ENCODE measurements around the gene MAPK10. TPM values are rescaled to one million over a fixed set of nuclear protein-coding genes. Genes with fewer than 3 reads are reported as not detected.

MAPK10 gene
- total RNA-seq, 4 donors from 2014 or later = 1.7 to 8.6 (median 4.4) TPM

DNA sequence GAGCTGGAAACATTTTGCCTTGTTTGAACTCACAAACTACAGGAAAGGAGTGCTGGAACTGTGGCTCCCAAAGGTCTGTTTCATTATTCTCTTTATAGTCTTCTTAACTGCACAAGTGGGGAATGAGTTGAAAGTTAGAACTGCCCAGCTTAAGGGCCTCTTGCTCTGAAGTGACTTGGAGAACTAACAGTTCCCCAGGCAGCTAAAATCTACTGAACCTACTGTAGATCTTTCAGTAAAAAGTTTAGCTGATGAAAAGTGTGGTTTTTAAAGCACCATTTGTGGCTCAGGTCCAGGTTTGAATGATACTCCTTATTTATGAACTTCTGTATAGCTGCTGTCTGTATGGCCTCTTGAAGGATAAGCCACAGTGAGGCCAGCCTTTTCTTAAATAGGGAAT, 353.8 kb downstream of the MAPK10 start:
- Histone ChIP-seq H3K4me1 (peaks cover 0 to 1% (median 0%) of the 10 kb centered on the region in 3 donors), H3K9me3 (no peaks in the 10 kb centered on the region), H3K4me3 (no peak overlapping the region), H3K27ac (no peak overlapping the region), H3K27me3 (no peaks in the 10 kb centered on the region), H3K36me3 (no peaks in the 10 kb centered on the region)
- DNase-seq = no peak
- intact Hi-C loops (cut with DNase I) = no loop called here
- TF ChIP-seq POLR2A (IDR thresholded peaks at IDR 0.05) = no peak
- TF ChIP-seq, protein P1, sequence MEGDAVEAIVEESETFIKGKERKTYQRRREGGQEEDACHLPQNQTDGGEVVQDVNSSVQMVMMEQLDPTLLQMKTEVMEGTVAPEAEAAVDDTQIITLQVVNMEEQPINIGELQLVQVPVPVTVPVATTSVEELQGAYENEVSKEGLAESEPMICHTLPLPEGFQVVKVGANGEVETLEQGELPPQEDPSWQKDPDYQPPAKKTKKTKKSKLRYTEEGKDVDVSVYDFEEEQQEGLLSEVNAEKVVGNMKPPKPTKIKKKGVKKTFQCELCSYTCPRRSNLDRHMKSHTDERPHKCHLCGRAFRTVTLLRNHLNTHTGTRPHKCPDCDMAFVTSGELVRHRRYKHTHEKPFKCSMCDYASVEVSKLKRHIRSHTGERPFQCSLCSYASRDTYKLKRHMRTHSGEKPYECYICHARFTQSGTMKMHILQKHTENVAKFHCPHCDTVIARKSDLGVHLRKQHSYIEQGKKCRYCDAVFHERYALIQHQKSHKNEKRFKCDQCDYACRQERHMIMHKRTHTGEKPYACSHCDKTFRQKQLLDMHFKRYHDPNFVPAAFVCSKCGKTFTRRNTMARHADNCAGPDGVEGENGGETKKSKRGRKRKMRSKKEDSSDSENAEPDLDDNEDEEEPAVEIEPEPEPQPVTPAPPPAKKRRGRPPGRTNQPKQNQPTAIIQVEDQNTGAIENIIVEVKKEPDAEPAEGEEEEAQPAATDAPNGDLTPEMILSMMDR (IDR thresholded peaks at IDR 0.05) = no peak

DNA sequence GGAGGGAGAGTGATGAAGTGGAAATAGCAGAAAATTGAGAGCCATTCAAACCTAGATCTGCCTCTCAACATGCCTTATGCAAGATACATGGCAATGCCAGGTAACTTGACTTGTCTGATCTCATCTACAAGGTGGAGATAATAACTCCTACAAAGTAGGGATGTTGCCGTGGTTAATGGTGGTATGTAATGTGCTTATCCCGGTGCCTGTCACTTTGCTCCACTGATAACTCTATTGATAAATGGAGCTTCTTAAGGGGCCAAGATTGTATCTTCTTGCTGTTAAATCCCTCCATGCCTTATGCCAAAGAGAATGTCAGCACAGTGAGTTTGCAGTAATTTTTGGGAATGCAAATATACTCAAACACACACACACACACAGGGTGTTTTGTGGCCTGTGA, 355.8 kb downstream of the MAPK10 start:
- H3K9me3 ChIP-seq = no peaks in the 10 kb centered on the region
- H3K4me1 ChIP-seq = no peaks in the 10 kb centered on the region
- no peaks in the 10 kb centered on the region for H3K27me3 ChIP-seq
- TF ChIP-seq, protein P1 (IDR thresholded peaks at IDR 0.05) = no peak
- TF ChIP-seq POLR2A (IDR thresholded peaks at IDR 0.05) = no peak
- H3K27ac ChIP-seq = no peak overlapping the region
- intact Hi-C loops (cut with DNase I) = no loop called here
- H3K4me3 ChIP-seq = no peak overlapping the region
- DNase-seq = no peak
- H3K36me3 ChIP-seq = no peaks in the 10 kb centered on the region
- 74 to 88% methylated on average over 2 of the region's 2 CpGs for WGBS, 2 donors

DNA sequence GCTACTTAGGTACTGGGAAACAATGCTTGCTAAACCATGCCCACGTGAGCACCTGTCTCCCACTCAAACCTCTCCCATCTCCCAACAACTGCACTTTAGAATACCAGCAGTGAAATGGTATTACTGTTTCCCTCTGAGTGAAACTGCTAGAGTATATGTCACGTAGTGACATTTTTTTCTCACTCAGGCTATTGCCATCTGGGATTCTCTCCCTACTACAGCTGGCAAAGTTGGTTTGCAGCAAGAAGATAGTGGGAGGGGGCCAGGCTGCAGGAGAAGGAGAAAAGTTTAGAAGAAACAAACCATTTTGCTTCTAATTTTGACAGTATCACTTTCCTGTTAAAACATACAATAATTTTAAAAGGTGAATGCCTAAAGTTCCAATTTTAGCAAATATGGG, 358.3 kb downstream of the MAPK10 start:
- Histone ChIP-seq H3K27me3 (no peaks in the 10 kb centered on the region), H3K27ac (no peak overlapping the region), H3K4me1 (no peaks in the 10 kb centered on the region), H3K4me3 (no peak overlapping the region), H3K36me3 (no peaks in the 10 kb centered on the region), H3K9me3 (no peaks in the 10 kb centered on the region)
- 87 to 91% methylated on average over 2 of the region's 2 CpGs for WGBS, 2 donors
- intact Hi-C loops (cut with DNase I) = no loop called here
- DNase-seq = no peak
- TF ChIP-seq POLR2A (IDR thresholded peaks at IDR 0.05) = no peak
- TF ChIP-seq, protein P1 (IDR thresholded peaks at IDR 0.05) = no peak

DNA sequence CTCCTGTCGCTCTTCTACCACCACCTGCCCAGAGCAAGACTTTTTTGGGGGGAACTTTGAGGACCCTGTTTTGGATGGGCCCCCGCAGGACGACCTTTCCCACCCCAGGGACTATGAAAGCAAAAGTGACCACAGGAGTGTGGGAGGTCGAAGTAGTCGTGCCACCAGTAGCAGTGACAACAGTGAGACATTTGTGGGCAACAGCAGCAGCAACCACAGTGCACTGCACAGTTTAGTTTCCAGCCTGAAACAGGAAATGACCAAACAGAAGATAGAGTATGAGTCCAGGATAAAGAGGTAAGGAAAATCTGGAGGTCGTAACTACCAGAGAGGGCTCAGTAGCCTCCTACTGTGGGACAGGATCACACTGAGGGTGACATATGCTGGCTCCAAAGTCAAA, 364.5 kb downstream of the MAPK10 start:
- Histone ChIP-seq H3K9me3 (no peaks in the 10 kb centered on the region), H3K4me1 (no peaks in the 10 kb centered on the region), H3K4me3 (no peak overlapping the region), H3K27ac (no peak overlapping the region), H3K27me3 (no peaks in the 10 kb centered on the region), H3K36me3 (peaks cover 0 to 16% (median 0%) of the 10 kb centered on the region in 3 donors)
- no peak for DNase-seq
- TF ChIP-seq, protein P1 (IDR thresholded peaks at IDR 0.05) = no peak
- no peak for TF ChIP-seq POLR2A (IDR thresholded peaks at IDR 0.05)
- intact Hi-C loops (cut with DNase I) = no loop called here
- WGBS, 2 donors = 60 to 67% methylated on average over 3 of the region's 6 CpGs

DNA sequence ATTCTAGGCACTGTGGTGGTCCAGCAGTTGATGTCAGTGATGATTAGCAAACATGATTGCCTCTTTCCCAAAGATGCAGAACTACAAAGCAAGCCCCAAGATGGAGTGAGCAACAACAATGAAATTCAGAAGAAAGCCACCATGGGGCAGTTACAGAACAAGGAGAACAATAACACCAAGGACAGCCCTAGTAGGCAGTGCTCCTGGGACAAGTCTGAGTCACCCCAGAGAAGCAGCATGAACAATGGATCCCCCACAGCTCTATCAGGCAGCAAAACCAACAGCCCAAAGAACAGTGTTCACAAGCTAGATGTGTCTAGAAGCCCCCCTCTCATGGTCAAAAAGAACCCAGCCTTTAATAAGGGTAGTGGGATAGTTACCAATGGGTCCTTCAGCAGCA, 365.3 kb downstream of the MAPK10 start:
- H3K27me3 ChIP-seq = no peaks in the 10 kb centered on the region
- no peak overlapping the region for H3K27ac ChIP-seq
- TF ChIP-seq POLR2A (IDR thresholded peaks at IDR 0.05) = no peak
- TF ChIP-seq, protein P1 (IDR thresholded peaks at IDR 0.05) = no peak
- no peaks in the 10 kb centered on the region for H3K9me3 ChIP-seq
- DNase-seq = no peak
- no peaks in the 10 kb centered on the region for H3K4me1 ChIP-seq
- peaks cover 0 to 16% (median 0%) of the 10 kb centered on the region in 3 donors for H3K36me3 ChIP-seq
- intact Hi-C loops (cut with DNase I) = no loop called here
- H3K4me3 ChIP-seq = no peak overlapping the region
